GM21576 (cell line): Measurements from ENCODE around the gene ZFP36.

Experiments used
- ATAC-seq: cut with Tn5 transposase; IDR thresholded peaks from one replicate; pipeline ENCODE4 v1.9.1; 2021; ENCODE audit warnings: mild to moderate bottlenecking, moderate library complexity; ENCODE audit not compliant: unreplicated experiment

ZFP36 gene

DNA sequence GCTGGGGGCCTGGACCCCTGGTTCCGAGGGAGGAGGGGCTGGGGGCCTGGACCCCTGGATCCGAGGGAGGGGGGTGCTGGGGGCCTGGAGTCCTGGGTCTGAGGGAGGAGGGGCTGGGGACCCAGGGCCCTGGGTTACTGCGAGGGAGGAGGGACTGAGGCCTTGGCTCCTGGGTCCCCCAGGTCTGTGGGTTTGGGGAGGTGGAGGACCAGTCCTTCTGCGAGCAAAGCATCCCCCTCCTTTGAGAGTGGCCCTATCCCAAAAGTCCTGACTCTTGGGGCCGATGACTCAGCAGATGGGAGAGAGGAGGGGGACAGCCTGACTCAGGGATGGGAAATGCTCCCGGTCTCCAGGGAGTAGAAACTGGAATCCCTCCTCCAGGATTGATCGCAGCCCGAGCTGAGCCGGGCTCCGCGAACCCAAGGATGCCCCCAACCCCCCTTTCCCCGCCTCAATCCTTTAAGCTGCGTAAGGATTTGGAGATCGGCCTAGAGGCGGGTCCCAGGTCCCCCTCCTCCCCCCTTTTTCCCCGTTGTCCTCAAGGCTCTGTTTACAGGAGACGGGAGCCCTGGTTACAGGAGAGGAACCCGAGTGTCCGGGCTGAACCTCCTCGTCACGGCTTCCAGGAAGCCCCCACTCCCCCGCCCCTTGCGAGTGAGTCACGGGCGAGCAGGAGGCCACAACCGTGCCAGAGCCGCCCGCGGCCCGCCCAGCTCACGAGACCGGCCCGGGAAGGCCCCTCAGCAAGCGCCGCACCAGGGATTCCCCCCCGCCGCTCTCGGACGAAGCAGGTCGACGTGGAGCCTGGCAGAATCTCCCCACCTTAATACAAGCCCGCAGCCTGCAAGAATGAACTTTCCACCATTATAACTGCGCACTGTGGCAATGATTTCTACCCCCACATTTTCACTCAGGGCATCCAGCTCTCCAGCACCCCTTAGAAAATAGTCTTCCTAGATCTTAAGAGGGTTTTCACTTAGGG lies 3.0 kb upstream of the ZFP36 start:
- peak; percentile 14 for ATAC-seq

DNA sequence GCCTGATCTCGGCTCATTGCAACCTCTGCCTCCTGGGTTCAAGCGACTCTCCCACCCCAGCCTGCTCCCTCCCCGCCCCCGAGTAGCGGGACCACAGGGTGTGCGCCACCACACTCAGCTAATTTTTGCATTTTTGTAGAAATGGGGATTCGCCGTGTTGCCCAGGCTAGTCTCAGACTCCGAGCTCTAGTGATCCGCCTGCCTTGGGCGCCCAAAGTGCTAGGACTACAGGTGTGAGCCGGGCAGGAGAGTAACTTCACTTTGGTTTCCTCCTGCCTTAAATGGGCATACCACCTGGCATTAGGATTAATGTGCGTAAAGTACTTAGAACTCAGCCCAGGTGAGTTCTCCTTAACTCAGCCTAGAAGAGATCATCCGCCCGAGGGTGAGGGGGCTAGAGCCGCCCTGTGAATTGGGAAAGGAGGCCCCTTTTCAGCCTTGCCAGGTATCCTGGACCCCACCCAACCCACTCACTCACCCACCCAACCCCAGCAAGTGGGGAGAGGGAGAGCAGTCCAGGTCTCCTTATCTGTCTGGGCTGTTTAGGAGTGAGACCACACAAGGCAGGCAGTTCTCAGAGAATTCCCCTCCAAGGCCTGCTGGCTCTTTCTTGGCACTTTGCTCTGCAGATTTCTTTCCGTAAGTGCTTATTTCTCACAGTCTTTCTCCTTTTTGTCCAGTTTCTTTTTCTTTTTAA lies 1.2 kb upstream of the ZFP36 start:
- ATAC-seq, result no peak

DNA sequence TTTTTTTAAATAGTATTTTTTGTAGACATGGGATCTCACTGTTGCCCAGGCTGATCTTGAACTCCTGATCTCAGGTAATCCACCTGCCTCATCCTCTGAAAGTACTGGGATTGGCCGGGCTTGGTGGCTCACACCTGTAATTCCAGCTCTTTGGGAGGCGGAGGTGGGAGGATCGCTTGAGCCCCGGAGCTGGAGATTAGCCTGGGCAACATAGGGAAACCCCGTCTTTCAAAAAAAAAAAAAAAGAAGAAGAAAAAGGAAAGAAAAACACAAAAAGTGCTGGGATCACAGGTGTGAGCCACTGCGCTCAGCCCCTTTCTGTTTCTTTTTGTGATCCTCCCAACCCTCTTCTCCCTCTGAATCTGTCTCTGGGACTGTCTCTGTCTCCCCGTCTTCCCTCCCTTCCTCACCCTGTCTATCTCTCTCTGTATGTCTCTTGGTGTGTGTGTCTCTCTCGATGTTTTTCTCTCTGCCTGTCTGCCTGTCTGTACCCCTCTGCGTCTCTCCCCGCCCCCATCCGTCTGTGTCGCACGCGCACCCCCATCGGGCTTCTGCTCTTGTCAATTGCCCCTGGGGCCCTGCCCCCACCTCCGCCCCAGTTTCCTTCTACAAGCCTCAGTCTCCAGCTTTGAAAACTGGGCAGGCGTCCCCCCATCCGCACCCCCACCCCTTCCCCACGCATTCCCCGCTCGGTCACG lies 540 bp upstream of the ZFP36 start:
- ATAC-seq, result no peak

DNA sequence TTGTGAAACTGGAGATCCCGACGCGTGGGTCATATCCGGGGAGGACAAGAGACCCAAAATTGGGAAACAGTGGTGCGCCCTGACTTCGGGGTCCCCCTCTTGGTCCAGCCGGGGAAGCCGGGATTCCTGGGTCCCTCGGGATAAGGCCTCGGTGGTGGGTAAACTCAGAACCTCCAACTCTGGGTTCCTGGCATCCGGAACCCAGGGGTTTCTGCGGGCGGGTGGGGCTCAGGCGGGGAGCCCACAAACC lies 688 bp downstream of the ZFP36 start:
- no peak for ATAC-seq

DNA sequence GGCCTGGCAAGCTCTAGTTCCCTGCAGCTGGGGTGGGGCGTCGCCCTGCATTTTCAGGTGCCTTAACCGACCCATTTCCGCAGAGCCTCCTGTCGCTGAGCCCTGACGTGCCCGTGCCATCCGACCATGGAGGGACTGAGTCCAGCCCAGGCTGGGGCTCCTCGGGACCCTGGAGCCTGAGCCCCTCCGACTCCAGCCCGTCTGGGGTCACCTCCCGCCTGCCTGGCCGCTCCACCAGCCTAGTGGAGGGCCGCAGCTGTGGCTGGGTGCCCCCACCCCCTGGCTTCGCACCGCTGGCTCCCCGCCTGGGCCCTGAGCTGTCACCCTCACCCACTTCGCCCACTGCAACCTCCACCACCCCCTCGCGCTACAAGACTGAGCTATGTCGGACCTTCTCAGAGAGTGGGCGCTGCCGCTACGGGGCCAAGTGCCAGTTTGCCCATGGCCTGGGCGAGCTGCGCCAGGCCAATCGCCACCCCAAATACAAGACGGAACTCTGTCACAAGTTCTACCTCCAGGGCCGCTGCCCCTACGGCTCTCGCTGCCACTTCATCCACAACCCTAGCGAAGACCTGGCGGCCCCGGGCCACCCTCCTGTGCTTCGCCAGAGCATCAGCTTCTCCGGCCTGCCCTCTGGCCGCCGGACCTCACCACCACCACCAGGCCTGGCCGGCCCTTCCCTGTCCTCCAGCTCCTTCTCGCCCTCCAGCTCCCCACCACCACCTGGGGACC lies 1.2 kb downstream of the ZFP36 start:
- ATAC-seq, result no peak

DNA sequence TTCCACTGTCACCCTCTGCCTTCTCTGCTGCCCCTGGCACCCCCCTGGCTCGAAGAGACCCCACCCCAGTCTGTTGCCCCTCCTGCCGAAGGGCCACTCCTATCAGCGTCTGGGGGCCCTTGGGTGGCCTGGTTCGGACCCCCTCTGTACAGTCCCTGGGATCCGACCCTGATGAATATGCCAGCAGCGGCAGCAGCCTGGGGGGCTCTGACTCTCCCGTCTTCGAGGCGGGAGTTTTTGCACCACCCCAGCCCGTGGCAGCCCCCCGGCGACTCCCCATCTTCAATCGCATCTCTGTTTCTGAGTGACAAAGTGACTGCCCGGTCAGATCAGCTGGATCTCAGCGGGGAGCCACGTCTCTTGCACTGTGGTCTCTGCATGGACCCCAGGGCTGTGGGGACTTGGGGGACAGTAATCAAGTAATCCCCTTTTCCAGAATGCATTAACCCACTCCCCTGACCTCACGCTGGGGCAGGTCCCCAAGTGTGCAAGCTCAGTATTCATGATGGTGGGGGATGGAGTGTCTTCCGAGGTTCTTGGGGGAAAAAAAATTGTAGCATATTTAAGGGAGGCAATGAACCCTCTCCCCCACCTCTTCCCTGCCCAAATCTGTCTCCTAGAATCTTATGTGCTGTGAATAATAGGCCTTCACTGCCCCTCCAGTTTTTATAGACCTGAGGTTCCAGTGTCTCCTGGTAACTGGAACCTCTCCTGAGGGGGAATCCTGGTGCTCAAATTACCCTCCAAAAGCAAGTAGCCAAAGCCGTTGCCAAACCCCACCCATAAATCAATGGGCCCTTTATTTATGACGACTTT lies 2.0 kb downstream of the ZFP36 start:
- no peak for ATAC-seq

DNA sequence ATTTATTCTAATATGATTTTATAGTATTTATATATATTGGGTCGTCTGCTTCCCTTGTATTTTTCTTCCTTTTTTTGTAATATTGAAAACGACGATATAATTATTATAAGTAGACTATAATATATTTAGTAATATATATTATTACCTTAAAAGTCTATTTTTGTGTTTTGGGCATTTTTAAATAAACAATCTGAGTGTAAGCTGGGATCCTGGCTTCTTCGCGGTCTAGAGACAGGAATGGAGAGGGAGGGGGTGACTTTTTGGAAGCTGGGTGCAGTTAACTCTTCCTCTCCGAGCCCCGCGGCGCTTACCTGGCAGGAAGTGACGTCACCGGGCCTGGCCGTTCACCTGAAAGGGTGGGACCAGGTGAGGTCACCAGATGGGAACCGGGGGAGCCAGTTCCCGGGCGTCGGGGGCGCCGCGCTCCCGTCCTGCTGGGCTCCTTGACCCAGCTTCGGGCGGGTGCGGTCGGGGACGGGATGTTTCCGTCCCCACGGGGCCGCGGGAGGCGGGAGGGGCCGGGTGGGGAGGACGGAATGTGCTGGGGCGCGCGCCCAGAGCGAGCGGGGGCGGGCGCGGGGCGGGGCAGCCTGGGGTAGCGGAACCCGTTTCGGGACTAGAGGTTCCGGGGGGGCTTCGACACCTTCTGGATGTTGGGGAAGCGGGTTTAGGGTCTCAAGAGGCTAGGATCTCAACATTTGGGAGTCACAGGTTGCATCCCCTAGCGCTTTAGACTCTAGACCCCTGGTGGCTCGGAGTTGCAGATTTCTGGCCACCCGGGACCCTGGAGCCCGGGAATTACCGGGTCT lies 2.8 kb downstream of the ZFP36 start:
- ATAC-seq, result no peak

DNA sequence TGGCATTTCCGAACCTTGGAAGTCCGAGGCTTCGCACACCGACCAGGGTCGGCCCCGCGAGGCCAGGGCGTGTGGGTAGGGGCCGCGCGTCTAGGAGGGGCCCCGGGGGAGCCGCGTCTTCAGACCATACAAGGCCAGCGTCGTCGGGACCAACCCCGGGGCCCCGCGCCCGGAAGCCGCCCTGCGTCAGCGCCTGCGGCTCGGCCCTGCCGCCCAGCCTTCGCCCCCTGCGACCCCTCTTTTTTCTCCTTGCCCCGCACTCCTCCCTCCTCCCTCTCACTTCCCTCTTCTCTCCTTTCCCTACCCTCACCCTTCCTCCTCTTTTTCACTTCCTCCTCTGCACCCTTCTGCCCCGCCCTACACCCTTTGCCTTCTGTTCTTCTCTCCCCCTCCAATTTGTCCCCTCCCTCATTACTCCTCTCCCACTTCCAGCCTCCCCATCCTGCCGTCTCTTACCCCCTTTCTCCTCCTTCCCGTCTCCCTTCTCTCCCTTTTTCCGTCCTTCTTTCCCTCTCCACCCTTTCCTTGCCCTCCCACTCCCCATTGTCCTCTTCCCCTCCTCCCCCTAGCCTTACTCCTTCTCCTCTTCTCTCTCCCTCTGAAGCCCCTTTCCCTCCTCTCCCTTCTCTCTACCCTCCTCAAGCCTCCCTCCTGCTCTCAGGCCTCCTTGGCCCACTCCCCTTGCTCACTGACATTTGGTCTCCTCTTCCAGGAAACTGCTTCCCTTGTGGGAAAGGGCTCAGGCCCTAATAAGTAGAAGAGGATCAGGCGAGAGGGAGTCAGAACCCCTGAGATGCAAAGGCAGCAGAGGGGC lies 3.6 kb downstream of the ZFP36 start:
- no peak for ATAC-seq

DNA sequence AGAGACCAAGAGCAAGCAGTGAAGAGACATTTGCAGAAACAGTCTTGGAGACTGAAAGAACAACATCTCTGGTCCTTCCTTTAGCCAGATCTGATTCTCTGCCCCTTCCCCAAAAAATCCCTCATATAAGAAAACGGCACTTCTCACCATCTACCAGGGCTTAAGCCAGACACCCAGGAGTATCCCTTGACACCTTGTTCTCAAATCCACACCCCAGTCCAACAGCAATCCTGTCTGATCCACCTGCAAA lies 4.1 kb downstream of the ZFP36 start:
- no peak for ATAC-seq

DNA sequence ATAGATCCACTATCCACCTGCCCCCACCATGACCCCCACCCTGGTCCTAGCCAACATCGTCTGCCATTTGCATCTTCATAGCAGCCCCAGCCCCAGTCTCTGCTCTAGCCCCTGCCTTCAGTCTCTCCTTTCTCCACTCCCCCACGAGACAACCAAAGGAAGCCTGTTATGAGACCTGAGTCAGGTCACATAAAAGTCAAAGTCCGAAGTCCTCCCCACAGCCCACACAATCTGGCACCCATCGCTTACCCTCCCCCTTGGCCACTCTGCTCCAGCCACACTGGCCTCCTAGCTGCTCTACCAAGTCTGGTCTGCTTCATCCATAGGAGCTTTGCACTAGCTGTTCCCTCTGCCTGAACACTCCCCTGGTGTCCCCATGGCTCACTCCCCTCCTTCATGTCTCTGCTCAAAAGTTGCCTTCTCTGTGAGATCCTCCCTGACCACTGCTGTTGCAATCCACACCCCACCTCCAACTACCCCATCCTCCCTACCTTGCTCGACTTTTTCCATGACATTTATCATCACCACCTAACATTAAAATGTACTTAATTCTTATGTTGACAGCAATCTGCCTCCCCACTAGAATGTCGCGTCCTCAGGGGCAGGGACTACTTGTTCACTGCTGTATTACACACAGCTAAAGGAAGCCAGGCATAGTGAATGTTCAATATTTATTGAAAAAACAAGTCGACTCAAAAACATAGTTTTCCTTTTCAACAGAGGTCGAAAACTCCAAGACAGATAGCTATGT lies 4.6 kb downstream of the ZFP36 start:
- no peak for ATAC-seq

DNA sequence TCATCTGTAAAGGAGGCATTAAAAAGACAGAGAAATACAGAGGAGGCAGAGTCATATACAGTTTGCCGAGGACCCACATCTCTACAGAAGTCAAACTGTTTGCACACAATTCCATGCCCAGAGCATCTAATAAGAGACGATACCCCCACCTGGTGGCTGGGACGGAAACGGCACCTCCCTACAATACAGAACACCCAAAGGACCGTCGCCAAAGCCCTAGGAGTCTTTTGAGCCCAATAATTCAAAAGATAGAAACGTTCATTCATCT lies 5.1 kb downstream of the ZFP36 start:
- peak; percentile 17 for ATAC-seq

DNA sequence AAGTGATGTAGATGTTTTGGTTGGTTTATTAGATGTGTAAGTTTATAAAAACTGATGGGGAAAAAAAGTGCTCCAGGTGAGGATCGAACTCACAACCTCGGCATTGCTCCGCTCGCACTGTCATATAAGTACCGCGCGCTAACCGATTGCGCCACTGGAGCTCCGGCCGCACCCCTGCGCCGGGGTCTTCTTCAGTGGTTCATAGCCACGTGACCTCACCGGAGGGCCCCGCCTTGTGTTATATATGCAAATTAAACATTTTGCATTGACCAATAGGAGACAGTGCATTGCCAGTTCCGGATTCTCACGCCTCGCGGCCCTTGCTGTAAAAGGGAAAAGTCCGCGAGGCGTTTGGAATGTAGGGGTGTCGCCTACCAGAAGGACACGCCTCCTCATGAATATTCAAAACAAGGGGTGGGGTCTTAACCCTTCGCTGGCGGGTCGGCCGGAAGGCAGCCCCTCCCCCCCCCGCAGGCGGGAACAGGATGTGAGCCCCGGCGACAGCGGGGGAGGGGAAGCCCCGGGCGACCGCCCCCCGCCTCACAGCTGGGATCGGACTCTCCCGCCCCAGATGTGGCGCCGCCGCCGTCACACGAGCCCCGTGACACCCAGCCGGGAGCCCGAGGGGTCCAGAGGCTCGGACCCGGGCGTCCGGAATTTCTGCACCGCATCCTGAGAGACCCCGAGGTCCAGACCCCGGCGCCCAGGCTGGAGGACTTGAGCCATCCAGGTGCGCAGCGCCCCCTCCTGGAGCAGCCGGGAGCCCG lies 5.6 kb downstream of the ZFP36 start, which contains the start of gene PLEKHG2:
Gene PLEKHG2 (plus strand): TSS at position 570 of the 767 bp plus-strand sequence. CDS start 1,418 bp downstream, outside the sequence.
- peak; percentile 46 for ATAC-seq

DNA sequence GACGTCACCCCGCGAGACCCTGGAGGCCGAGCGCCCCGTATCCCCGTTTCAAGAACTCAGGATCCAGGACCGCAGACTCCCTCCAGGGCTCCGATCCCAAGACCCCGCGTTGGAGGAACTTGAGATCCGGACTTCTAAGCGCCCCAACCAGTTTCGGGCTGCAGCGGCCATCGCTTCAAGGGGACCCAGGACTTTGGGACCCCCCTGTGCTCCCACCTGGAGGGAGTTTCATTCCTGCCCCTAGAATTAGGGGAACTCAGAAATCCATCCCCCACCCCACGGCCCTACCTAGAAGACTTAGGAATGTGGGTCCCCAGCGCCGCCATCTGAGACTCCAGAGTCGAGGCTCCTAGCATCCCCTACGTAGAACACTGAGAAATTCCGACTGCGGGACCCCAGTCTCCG lies 6.2 kb downstream of the ZFP36 start:
- no peak for ATAC-seq

DNA sequence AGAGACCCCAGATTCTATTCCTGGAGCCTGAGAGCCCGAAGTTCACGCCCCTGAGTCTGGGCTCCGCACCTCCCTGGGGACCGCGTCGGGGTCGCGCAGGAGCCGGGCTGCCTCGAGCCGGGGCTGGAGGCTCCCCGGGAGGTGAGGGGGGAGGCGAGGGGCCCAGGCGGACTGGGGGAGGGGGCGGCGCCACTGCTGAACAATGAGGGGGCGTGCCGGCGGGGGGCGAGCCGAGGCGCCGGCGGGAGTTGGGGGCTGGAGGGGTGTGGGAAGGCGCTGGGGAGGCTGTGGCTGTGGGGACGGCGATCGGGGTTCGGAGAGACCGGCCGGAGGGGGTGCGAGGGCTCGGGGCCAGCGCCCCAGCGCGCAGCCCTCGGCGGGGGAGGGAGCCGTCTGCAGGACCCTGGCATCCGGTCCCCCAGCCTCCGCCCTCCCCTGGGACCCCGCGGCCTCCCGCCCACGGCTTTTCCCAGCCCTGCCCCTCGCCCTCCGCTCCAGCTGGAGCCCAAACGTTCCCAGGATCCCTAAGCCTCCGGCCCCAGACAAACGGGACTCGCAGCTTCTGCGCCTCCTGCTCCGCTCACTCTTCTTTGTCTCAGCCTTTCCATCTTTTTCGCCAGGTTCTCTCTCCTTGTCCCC lies 6.7 kb downstream of the ZFP36 start:
- no peak for ATAC-seq

DNA sequence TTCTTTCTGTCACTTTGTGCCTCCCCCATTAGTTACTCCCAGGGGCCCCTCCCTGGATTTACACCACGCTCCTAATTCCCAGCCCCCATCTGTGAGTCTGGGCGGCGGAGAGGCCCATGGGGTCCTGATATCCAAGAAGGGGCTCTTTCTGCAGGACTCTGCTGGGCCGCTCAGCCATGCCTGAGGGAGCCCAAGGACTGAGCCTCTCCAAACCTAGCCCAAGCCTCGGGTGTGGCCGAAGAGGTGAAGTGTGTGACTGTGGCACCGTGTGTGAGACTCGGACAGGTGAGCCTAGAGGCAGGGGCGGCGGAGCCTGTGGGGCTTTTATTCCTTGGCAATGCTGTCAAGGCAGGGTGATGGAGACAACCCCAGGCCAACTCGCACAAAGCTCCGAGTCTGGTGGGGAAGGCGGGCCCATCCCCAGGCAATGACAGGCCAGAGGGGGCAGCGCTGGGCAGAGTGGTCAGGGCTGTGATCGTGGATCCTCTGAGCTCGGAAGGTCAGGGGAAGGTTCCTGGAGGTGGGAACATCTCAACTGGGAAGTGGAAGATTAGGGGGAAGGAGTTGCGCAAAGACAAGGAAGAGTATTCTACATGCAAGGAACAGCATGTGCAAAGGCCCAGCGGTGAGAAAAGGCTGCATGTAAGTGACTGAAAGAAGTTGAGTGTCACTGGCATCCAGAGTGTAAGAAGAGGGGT lies 7.4 kb downstream of the ZFP36 start:
- no peak for ATAC-seq
